ENCODE results near the gene RNF130.
"Not testable (repeated sequence)": the region's sequence is repeated elsewhere in the genome, so short reads cannot be mapped to it uniquely, and the experiment has no call there.

RNF130 gene

DNA sequence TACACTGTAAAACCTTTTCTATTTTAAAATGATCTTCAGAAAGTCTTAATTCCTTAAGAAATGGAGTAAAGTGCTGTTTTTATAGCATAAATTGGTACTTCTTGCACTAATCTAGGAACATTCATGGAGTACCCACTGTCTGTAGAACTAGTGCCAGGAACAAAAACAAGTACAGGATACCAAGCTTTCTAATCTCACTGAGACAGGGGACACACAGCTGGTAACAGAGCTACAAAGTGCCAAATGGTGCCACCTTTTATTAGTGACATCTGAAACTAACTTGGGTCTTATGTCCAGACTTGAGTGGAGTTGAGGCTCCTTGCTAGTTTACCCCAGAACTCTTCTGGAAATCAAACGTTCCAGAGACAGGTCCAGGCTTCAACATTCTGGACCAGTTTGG, 57.9 kb downstream of the RNF130 start:
- DNase-seq, result no peak

DNA sequence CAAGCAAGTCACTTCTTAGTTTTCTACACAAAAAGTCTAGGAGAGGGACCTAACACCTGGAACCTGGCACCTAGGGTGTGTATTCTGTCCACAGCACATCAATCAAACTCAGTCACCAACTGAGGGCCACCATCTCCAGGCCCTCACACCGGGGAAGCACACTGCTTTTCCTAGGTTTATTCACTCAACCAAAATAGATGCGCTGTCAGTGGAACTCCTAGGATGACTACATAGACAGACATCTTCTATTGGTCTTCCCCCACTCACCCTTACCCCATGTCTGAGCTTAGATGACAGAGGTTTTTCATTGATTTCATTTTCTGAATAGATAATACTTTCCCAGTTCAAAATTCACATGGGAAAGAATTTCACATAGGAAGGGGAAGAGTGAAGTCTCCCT, 59.2 kb downstream of the RNF130 start:
- no peak for DNase-seq

DNA sequence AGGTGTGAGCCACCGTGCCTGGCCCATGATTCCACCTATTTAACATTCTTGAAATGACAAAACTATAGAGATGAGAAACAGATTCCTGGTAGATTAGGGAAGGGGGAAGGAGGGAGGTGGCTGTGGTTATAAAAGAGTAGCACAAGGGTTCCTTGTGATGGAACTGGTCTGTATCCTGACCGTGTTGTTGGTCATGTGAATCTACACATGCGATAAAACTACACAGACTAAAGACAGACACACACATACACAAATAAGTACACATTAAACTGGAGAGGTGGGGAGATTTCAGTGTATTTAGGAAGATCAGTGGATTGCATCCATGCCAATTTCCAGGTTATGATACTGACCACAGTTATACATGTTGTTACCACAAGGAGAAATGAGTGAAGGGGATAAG, 60.9 kb downstream of the RNF130 start:
- DNase-seq, result no peak

DNA sequence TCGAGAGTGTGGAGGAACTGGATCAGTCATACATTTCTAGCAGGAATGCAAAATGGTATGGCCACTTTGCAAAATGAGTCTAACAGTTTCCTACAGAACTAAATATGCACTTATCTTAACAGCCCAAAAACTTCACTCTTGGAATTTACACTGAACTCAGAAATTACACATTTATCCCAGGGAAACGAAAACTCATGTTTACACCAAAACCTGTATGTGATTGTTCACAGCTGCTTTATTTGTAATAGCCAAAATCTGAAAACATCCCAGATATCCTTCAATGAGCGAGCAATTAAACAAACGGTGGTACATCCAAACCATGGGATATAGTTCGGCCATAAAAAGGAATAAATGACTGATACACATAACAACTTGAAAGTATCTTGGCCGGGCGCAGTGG, 62.0 kb downstream of the RNF130 start:
- no peak for DNase-seq

DNA sequence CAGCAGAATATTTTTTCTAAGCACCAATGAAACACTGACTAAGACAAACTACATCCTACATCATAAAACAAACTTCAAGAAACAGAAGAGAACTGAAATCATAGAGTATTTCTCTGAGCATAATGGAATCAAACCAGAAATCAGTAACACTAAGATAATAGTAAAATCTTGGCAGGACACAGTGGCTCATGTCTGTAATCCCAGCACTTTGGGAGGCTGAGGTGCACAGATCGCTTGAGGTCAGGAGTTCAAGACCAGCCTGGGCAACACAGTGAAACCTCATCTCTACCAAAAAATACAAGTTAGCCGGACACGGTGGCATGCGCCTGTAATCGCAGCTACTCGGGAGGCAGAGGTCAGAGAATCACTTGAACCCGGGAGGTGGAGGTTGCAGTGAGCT, 63.1 kb downstream of the RNF130 start:
- no peak for DNase-seq

DNA sequence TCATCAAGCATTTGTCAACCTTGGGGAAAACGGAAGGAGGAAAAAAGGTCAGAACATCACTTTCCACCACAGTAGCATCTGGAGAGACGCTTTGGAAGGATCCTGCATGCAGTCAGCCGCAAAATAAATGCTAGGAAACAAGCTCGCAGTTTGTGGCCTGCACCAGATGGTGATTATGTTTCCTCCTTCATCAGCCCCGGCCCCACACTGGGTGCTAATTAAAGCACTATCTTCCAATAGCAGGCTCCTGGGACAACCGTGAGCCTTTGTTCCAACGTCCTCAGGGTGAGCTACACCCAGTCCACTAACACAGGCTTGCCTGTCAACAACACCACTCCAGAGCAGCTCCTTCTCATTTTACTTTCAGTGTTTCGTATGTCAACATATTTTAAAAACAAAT, 64.0 kb downstream of the RNF130 start:
- DNase-seq, result no peak

DNA sequence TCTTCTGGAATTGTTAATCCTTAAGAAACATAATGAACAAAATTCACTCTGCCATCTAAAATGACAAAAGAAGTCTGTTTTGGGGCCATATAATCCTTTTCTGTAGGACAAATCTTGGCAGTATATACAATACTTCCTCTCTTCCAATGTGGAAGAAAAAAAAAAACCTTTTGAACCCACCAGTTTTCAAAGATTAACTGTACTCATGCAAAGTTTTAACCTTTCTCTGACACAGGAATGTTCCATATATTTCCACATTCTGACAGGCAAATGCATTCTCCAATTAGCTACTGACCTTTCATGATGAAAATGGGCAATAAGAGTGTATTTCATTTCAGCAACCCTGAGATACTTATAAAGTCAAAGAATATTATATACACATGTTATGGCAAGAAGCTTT, 65.4 kb downstream of the RNF130 start:
- DNase-seq, result no peak

DNA sequence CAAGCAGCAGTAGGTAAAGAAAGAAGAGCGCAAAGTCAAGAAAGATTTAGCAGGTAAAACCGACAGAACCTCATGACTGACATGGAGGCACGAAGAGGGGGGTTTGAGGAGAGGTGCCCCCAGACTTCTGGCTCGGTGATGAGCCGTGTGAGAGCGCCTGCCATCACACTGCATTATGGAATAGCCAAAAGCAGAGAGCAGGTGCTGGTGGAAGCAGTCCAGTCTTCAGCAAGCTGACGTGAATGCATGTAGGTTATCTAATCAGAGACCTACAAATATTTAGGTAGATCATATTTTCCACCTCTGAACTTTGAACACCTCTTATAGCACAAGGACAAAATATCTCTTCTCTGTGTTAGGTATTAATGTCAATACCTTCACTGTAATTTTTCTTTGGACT, 68.4 kb downstream of the RNF130 start:
- DNase-seq, result no peak

DNA sequence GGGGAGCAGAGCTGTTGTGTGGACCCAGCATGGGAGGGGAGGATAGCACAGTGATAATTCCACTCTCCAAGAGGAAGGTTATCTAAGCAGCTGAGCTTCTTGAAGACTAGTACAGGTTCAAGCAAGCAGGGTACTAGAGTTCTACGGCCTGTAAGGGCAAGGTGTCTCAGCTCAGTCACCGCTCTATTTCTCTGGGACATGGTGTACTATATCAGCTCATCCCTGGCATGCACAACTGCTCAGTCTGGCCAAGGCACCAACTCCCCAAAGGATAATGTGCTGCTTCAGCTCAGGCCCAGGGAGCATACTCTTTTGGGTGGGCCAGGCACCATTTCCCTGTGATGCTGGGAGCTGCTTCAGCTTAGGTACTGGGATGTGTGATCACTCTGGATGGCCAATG, 69.8 kb downstream of the RNF130 start:
- DNase-seq, result no peak

DNA sequence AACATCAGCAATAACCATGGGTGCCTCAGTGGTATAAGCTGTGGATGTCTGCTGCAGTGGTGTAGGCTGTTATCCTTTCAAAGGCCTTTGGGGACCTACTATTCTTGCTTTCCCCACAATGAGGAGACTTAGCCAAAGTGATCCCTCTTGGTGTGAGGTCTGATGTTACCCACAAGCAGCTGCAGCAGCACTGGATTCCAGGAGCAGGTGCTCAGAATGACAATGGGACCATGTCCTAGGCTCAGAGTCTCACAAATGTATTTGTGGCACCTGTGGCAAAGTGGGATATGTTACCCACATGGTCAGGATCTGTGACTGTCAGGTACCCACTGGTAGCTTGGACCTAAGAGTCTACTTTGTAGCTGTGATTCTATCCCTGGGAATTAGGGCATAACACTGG, 70.4 kb downstream of the RNF130 start:
- DNase-seq, result no peak

DNA sequence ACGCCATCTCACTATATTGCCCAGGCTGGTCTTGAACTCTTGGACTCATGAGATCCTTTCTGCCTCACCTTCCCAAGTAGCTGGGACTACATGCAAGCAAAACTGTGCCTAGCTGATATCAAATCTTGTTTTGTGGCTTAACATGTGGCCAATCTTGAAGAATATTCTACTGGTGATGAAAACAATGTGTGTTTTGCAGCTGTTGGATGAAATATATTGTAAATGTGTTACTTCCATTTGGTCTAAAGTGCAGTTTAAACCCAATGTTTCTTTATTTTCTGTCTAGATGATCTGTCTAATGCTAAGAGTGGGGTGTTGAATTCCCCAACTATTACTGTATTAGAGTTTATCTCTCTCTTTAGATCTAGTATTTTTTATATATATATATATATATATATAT, 73.1 kb downstream of the RNF130 start:
- DNase-seq, result no peak

DNA sequence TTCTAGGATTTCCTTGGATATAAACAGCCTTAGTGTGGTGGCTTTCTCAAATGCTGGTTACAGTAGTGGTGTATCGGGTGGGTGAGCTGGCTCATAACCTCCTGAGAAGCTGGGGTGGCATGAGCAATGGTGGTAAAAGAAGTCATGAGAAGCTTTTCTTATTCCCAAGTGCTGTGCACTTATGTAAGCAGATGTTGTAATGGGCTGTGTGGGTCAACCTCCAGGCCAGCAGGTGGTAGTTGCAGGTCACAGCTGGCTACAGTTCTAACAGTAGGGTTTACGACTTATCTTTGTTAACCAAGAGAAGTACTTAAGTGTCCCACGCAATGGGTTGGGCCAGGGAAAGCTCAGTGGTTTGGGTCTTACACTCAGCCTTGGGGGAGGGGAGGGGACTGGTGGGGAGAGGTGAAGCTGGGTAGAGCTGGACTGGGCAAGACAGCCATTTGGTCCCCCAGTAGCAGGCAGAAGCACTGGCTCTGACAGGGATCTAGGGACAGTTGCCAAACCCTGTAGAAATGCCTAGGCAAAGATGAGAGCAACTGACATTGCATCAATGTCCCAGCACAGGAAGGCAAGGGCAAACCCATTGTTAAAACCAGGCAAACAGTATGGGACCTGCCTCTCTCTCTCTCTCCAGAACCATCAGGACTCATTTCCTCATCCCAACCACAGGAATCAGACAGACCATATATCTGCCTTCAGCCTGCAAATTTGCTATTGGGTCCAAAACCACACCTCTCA, 76.8 kb downstream of the RNF130 start:
- DNase-seq, result no peak

DNA sequence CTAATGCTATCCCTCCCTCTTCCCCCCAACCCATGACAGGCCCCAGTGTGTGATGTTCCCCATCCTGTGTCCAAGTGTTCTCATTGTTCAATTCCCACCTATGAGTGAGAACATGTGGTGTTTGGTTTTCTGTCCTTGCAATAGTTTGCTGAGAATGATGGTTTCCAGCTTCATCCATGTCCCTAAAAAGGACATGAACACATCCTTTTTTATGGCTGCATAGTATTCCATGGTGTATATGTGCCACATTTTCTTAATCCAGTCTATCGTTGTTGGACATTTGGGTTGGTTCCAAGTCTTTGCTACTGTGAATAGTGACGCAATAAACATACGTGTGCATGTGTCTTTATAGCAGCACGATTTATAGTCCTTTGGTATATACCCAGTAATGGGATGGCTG, 78.7 kb downstream of the RNF130 start:
- DNase-seq, result not testable (repeated sequence)

DNA sequence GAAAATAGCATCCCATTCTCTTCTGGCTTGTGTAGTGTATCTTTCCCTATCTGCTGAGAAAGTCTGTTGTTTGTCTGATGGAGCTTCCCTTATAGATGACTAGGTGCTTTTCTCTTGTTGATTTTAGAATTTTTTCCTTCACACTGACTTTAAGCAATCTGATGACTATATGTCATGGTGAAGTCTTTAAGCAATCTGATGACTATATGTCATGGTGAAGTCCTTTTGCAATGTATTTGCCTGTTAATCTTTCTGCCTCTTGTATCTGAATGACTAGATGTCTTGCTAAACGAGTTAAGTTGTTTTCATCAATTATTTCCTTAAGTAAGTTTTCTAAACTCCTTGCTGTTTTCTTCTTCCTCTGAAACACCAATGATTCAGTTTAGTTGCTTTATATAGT, 80.5 kb downstream of the RNF130 start:
- no peak for DNase-seq

DNA sequence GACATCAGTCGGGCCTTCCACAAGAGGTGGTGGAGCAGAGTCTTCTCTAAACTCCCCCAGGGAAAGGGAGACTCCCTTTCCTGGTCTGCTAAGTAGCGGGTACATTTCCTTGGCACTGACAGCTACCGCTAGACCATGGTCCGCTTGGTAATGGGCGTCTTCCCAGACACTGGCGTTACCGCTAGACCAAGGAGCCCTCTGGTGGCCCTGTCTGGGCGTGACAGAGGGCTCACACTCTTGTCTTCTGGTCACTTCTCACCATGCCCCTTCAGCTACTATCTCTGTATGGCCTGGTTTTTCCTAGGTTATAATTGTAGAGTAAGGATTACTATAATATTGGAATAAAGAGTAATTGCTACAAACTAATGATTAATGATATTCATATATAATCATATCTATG, 81.0 kb downstream of the RNF130 start:
- DNase-seq, result not testable (repeated sequence)

DNA sequence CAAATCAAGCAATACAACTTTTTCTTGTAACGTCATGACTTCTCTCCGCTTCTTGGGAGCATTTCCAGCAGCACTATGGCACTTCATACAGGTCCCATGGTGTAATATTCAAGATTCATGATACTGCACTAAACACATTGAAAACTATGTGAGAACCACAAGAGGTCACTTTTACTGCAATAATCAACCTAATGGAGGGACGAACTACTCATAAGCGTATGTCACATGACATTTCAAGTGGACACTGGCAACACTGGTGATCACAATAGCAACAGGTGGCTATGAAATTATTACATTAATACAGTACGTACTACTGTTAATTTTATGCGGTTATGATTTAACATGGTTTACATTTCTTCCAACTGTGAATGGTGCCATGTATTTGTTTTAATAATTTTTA, 85.2 kb downstream of the RNF130 start:
- no peak for DNase-seq

DNA sequence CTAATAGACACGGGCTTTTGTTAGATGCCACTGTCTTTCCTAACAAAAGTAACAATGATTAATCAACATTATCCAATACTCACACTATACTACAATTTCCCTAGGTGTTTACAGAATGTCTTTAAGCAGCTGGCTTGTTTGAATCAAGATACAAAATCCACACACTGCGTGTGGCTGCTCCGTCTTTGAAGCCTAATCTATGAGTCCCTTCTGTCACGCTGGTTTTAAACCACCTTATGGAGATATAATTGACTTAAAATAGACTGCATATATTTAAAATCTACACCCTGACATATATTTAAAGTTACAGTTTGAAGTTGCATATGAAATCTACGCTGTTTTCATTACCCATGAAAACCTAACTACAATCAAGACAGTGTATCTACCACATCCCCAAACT, 89.9 kb downstream of the RNF130 start:
- DNase-seq, result no peak

DNA sequence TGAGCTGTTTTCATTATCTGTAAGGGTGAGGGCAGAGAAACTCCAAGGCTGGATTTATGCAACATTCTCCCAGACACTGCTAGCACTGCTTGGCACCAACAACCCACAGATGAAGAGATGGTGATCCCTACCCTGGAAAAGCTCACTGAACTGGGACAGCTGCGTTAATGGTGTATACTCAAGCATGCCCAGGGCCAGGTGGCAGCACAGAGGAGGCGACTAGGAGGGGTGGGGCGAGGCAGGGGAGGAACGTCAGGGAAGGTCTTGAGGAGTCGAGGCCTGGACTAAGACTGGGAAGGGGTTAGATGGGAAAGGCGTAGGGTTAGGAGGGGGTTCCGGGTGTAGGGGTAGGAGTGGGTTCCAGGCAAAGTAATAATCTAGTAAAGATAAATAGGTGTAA, 90.8 kb downstream of the RNF130 start:
- DNase-seq, result no peak

DNA sequence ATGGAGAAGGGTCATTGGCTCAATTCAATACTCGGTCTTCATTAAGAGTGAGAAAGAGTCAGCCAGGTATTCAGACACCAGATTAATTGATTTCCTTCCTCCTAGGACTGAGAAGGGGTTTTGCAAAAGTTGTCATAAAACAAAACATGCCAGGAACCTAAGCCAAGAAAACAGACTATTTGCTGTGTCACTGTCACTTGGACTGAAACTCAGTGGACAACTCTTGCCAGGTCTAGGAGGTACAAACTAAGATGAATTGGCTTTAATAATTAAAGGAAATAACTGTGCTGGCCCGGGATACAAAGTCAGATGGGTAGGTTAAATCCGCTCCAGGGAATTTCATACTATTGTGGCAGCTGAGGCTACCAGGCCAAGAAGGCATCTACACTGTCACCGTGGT, 92.8 kb downstream of the RNF130 start:
- DNase-seq, result no peak

DNA sequence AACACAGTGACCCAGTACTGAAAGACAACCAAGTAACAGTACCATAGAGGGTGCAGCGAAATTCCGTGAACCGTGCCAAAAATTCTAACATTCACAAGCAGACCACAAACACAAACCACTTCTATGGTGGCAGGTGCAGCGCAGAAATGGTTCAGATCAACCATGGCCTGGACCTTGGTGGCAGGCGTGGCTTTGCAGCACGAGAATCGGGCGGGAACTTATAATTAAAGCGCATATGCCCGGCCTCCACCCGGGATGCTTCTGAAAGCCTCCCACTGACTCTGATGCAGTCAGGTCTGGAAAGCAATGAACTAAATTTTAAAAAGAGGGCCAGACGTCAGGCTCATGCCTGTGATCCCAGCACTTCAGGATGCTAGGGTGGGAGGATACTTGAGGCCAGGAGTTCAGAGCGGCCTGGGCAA, 95.8 kb downstream of the RNF130 start:
- no peak for DNase-seq

DNA sequence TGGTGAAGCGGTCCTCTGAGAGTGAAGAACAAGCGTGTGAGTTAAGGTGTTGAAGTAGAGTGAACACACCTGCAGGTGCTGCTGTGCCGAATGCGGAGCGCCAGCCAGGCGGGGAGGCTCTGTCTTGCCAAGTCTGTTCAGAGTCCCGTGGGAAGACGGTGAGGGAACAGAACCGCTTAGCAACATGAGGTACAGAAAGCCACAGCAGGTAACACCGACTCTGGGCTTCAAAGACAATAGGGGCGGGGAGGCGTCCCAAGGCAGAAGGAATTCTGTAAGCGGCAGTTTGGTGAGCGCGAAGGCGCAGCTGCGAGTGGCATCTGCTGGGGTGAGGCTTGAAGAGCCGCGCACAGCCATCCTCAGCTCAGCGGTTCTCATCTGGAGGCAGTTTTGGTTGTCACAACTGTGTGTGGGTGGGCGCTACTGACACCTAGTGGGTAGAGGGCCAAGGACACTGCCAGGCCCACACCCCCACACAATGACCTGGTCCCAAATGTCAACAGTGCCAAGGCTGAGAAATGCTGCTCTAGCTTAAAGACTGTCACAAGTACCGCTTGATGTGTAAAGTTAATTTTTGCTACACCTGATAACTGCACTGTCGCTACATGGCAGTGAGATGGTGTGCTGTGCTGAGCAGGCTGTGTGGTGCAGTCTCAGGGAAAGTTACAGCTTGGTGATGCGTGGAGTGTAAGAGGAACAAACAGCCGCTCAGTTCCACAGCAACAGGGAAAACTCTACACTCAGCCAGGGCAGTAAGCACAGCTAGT, 96.4 kb downstream of the RNF130 start:
- peak; percentile 8 for DNase-seq

DNA sequence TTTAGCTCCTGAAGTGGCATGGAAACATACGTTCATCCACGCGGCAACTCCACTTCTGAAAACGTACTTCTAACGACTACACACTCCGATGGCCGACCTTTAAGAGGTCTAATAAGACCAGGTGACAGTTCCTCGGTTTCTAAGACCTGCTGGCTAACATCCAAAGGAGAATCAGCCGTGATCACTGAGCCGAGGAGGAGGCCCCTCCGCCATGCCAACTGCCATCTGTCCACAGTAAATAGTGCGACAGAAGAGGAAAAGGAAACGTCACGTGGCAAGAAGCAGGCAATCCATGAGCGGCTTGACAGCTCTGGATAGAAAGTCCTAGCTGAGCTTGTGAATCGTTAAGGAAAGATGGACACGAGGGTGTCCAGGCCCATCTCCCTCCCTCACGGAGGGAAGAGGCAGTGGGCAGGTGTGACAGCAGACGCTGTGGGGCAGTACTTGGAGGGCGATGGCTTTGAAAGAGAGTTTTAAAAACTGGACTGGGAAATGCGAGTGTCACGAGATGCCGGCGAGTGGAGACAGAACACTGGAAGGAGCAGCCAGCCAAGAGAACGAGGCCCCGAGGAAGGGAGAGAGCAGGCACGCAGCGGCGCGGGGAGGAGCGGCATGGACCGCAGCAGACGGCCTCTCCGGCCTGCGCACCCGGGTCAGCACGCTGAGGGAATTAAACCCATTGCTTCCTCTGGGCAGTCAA, 97.2 kb downstream of the RNF130 start:
- DNase-seq, result no peak

DNA sequence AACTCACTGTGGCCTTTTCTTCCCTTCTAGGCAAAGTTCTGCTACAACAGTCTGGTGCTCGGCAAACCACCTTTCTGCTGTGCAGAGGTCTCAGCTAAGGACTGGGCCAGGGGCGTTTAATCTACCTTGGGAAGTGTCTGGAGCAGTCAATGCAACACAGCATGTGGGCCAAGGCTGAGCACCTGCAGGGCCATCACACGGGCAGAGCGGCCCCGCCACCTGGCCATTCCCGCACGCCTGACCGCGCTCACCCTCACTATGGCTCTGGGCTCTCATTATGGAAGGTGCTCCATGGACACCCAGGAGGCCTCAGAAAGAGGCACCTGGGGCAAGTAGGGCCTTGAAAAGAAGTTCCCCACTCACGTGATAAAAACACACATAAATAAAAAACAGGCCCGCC, 98.2 kb downstream of the RNF130 start:
- no peak for DNase-seq

DNA sequence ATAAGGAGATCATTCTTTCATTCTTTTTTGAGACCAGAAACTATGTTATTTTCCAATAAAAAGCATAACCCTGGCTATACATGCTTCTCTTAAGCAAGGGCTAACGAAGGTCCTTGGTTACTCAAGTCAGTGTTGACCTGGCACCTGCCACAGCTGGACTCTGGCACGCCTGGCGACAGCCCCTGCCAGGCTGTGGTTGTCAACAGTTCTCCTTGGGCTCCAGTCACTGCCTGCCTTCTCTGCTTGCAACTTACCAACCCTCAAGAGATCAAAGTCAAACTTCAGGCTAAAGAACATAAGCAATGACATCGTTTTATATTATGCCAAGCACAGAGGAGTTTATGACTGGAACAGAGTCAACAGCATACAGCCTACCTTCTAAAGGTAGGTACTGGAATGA, 102.4 kb downstream of the RNF130 start:
- no peak for DNase-seq
